H1 (cell line): ENCODE results near the gene TTC33. TPM values are rescaled to one million over a fixed set of nuclear protein-coding genes. Genes with fewer than 3 reads are reported as not detected.

Source experiments
- CTCF ChIA-PET: fragments of 300-600 bp; sonication (Branson Sonifier 250); formaldehyde crosslinking; loops from one replicate; lab custom pipeline; 2021; ENCODE audit not compliant: partially characterized antibody; lab: Charles Lee
- POLR2A ChIA-PET: fragments of 300-600 bp; sonication (Branson Sonifier 250); formaldehyde crosslinking; loops from one replicate; lab custom pipeline; 2021; ENCODE audit warnings: inconsistent platforms; ENCODE audit not compliant: partially characterized antibody; lab: Charles Lee
- DNase-seq, 2 experiments: peaks; one replicate each; pipeline versions ENCODE4 v3.0.0 to v3.0.0-alpha.2; 2010 to 2022; ENCODE audit warnings: low spot score in 2 of 2, low read depth in 1 of 2, mixed read lengths in 1 of 2
- FAIRE-seq: peaks from 2 replicates; lab custom pipeline; 2011; peaks lifted over from hg19 to GRCh38; lab: Jason Lieb, UNC
- H2AFZ ChIP-seq: 2 replicates; pipeline ENCODE4 v1.8.1; 2012; ENCODE audit warnings: low read length, inconsistent platforms
- H2AK5ac ChIP-seq: 2 replicates; pipeline ENCODE4 v1.6.1; 2013; ENCODE audit warnings: low read depth, low read length
- H2BK120ac ChIP-seq: replicated peaks from 2 replicates; pipeline ENCODE3; 2013; ENCODE audit warnings: low read depth, low read length, inconsistent platforms
- H2BK12ac ChIP-seq: 2 replicates; pipeline ENCODE4 v1.6.1; 2013; ENCODE audit warnings: low read depth, low read length
- H2BK15ac ChIP-seq: 2 replicates; pipeline ENCODE4 v1.6.1; 2013; ENCODE audit warnings: low read length
- H2BK20ac ChIP-seq: 2 replicates; pipeline ENCODE4 v1.6.1; 2013; ENCODE audit warnings: low read length
- H2BK5ac ChIP-seq: 2 replicates; pipeline ENCODE4 v1.6.1; 2013; ENCODE audit warnings: low read depth, low read length
- H3K14ac ChIP-seq: 2 replicates; pipeline ENCODE4 v1.6.1; 2013; ENCODE audit warnings: inconsistent platforms; ENCODE audit not compliant: insufficient read length
- H3K18ac ChIP-seq: 2 replicates; pipeline ENCODE4 v1.6.1; 2013; ENCODE audit warnings: low read length; ENCODE audit errors: extremely low read depth
- H3K23ac ChIP-seq: 2 replicates; pipeline ENCODE4 v1.6.1; 2013; ENCODE audit warnings: inconsistent platforms; ENCODE audit not compliant: insufficient read length
- H3K23me2 ChIP-seq: 2 replicates; pipeline ENCODE4 v1.6.1; 2013; ENCODE audit warnings: low read depth, low read length
- H3K27ac ChIP-seq: 2 replicates; pipeline ENCODE4 v1.6.1; 2011; ENCODE audit warnings: low read depth, low read length, inconsistent platforms
- H3K27me3 ChIP-seq, 4 experiments: replicated peaks in 1 of 4; 1 replicate in 1 of 4; 2 replicates in 3 of 4; pipeline versions ENCODE4 v1.6.1 to v1.8.1; 2011 to 2013; ENCODE audit warnings: low read length in 3 of 4, mild to moderate bottlenecking in 3 of 4, inconsistent platforms in 2 of 4, mixed read lengths in 2 of 4, moderate library complexity in 1 of 4; ENCODE audit not compliant: control insufficient read depth in 3 of 4, insufficient read depth in 3 of 4; ENCODE audit errors: extremely low read depth in 1 of 4
- H3K36me3 ChIP-seq, 4 experiments: 2 replicates each; pipeline versions ENCODE4 v1.6.1 to v1.8.1; 2011 to 2013; ENCODE audit warnings: mild to moderate bottlenecking in 4 of 4, low read length in 3 of 4, moderate library complexity in 2 of 4, control low read depth in 1 of 4, inconsistent platforms in 1 of 4; ENCODE audit not compliant: insufficient read depth in 4 of 4, control insufficient read depth in 2 of 4
- H3K4ac ChIP-seq: replicated peaks from 2 replicates; pipeline ENCODE3; 2013; ENCODE audit warnings: low read length, low read depth, mixed read lengths, inconsistent platforms; ENCODE audit not compliant: insufficient read length
- H3K4me1 ChIP-seq, 4 experiments: replicated peaks in 1 of 4; 1 replicate in 1 of 4; 2 replicates in 3 of 4; pipeline versions ENCODE4 v1.6.1 to v1.8.1; 2011 to 2013; ENCODE audit warnings: low read length in 3 of 4, inconsistent platforms in 2 of 4, mixed read lengths in 1 of 4; ENCODE audit not compliant: insufficient read depth in 4 of 4, control insufficient read depth in 3 of 4
- H3K4me2 ChIP-seq, 2 experiments: 2 replicates each; pipeline versions ENCODE4 v1.6.1 to v1.8.1; 2011 to 2013; ENCODE audit warnings: low read depth in 2 of 2, low read length in 2 of 2, control low read depth in 1 of 2, inconsistent platforms in 1 of 2, mild to moderate bottlenecking in 1 of 2; ENCODE audit not compliant: insufficient read depth in 1 of 2
- H3K4me3 ChIP-seq, 4 experiments: fragments of 200-600, 300-600 bp in 1 of 4; sonication (generic), shearing (Covaris generic), sonication (Bioruptor Twin) in 1 of 4; 2 replicates each; pipeline versions ENCODE4 v1.5.1 to v1.8.1; 2011 to 2016; ENCODE audit warnings: low read length in 4 of 4, low read depth in 3 of 4, control low read depth in 2 of 4, inconsistent platforms in 2 of 4, mild to moderate bottlenecking in 2 of 4, mixed read lengths in 1 of 4, moderate library complexity in 1 of 4; ENCODE audit not compliant: insufficient read depth in 2 of 4; ENCODE audit errors: extremely low read depth in 1 of 4
- H3K56ac ChIP-seq: replicated peaks from 2 replicates; pipeline ENCODE3; 2013; ENCODE audit warnings: low read depth, mild to moderate bottlenecking, mixed read lengths, low read length, inconsistent platforms; ENCODE audit not compliant: insufficient read length
- H3K79me1 ChIP-seq: 2 replicates; pipeline ENCODE4 v1.6.1; 2013; ENCODE audit warnings: low read depth, low read length, control low read depth
- H3K79me2 ChIP-seq, 2 experiments: 2 replicates each; pipeline versions ENCODE4 v1.6.1 to v1.8.1; 2012 to 2013; ENCODE audit warnings: low read length in 2 of 2, mild to moderate bottlenecking in 2 of 2, inconsistent platforms in 1 of 2; ENCODE audit not compliant: insufficient read depth in 2 of 2, control insufficient read depth in 1 of 2
- H3K9ac ChIP-seq, 4 experiments: replicated peaks in 1 of 4; 1 replicate in 1 of 4; 2 replicates in 3 of 4; pipeline versions ENCODE4 v1.6.1 to v1.8.1; 2011 to 2013; ENCODE audit warnings: low read depth in 3 of 4, low read length in 3 of 4, control low read depth in 2 of 4, mild to moderate bottlenecking in 2 of 4, moderate library complexity in 2 of 4, inconsistent platforms in 1 of 4; ENCODE audit errors: extremely low read depth in 1 of 4
- H3K9me3 ChIP-seq, 2 experiments: 2 replicates each; pipeline versions ENCODE4 v1.6.1 to v1.8.1; 2012 to 2013; ENCODE audit warnings: mild to moderate bottlenecking in 2 of 2, moderate library complexity in 2 of 2, control low read depth in 1 of 2, inconsistent platforms in 1 of 2, low read depth in 1 of 2, low read length in 1 of 2, mixed read lengths in 1 of 2; ENCODE audit not compliant: insufficient read depth in 2 of 2
- H4K20me1 ChIP-seq, 2 experiments: replicated peaks in 1 of 2; 2 replicates each; pipeline versions ENCODE3 to v1.8.1; 2011 to 2013; ENCODE audit warnings: inconsistent platforms in 2 of 2, low read length in 2 of 2, mild to moderate bottlenecking in 1 of 2; ENCODE audit not compliant: insufficient read depth in 2 of 2, control insufficient read depth in 1 of 2
- H4K5ac ChIP-seq: 2 replicates; pipeline ENCODE4 v1.6.1; 2013; ENCODE audit warnings: low read length, low read depth, mixed read lengths, inconsistent platforms; ENCODE audit not compliant: insufficient read length
- H4K8ac ChIP-seq: 2 replicates; pipeline ENCODE4 v1.8.0; 2013; ENCODE audit warnings: mild to moderate bottlenecking, moderate library complexity, low read length, inconsistent platforms; ENCODE audit not compliant: insufficient read depth; ENCODE audit errors: extremely low read depth
- H4K91ac ChIP-seq: replicated peaks from 2 replicates; pipeline ENCODE3; 2013; ENCODE audit warnings: low read length, mixed read lengths, inconsistent platforms; ENCODE audit not compliant: insufficient read length
- CBX5 ChIP-seq: fragments of 300-800, 300-1000 bp; sonication (generic); IDR thresholded peaks from 2 replicates; pipeline ENCODE4 v1.7.1; 2016; ENCODE audit warnings: antibody characterized with exemption, low read length, low read depth
- KDM4A ChIP-seq: IDR thresholded peaks from one replicate; pipeline ENCODE4 v1.7.1; 2012; ENCODE audit warnings: low read depth, mild to moderate bottlenecking, moderate library complexity, low read length, inconsistent platforms; ENCODE audit not compliant: severe bottlenecking
- TAF1 ChIP-seq: IDR thresholded peaks from 2 replicates; pipeline ENCODE4 v1.6.1; 2011; ENCODE audit warnings: mild to moderate bottlenecking, low read depth, low read length
- TCF12 ChIP-seq: IDR thresholded peaks from 2 replicates; pipeline ENCODE4 v1.6.1; 2011; ENCODE audit warnings: low read depth, mild to moderate bottlenecking, low read length
- WGBS, 2 experiments: shearing (Covaris generic) in 1 of 2; methylation state at CpG; one replicate each; pipeline versions ENCODE4 v1.1.6 to v1.1.7; 2013 to 2015; ENCODE audit warnings: low lambda C conversion rate in 2 of 2, mixed read lengths in 2 of 2, inconsistent platforms in 1 of 2, low coverage in 1 of 2, missing lambda C conversion rate in 1 of 2; ENCODE audit not compliant: insufficient replicate concordance in 2 of 2, insufficient coverage in 1 of 2, insufficient read length in 1 of 2; ENCODE audit errors: extremely low coverage in 1 of 2, missing lambda C conversion rate in 1 of 2; 5-methylcytosine and 5-hydroxymethylcytosine counted together
- polyA plus RNA-seq, 7 experiments: library from polyadenylated mRNA; depleted of rRNA in 3 of 7; stranded (reverse) in 5 of 7; unstranded in 2 of 7; fragments of >200 nt in 5 of 7; fragments of 200-250 nt in 2 of 7; gene quantifications; 1 replicate in 5 of 7; 2 replicates in 1 of 7; 4 replicates in 1 of 7; pipeline versions ENCODE4 v1.2.1 to v1.2.3, GENCODE V29; 2011 to 2013; ENCODE audit warnings: missing spikeins in 2 of 7, mixed read lengths in 2 of 7
- total RNA-seq: library from RNA; stranded (reverse); fragmentation: NEBNext Ultra II Directional; extraction: Animal tissue kit (Norgen Biotek cat#: 25700); gene quantifications from 2 replicates; pipeline ENCODE4 v1.2.1, GENCODE V29; 2021
- TF ChIP-seq, protein P1 (sequence below): IDR thresholded peaks from 2 replicates; pipeline ENCODE4 v1.6.1; 2012; ENCODE audit warnings: inconsistent platforms

TTC33 gene
- total and polyA plus RNA-seq, 2 of the 8 experiments (the other 6 are each of a cell fraction or from before 2014, with no cell fraction given) = 1.2 to 12.6 TPM

DNA sequence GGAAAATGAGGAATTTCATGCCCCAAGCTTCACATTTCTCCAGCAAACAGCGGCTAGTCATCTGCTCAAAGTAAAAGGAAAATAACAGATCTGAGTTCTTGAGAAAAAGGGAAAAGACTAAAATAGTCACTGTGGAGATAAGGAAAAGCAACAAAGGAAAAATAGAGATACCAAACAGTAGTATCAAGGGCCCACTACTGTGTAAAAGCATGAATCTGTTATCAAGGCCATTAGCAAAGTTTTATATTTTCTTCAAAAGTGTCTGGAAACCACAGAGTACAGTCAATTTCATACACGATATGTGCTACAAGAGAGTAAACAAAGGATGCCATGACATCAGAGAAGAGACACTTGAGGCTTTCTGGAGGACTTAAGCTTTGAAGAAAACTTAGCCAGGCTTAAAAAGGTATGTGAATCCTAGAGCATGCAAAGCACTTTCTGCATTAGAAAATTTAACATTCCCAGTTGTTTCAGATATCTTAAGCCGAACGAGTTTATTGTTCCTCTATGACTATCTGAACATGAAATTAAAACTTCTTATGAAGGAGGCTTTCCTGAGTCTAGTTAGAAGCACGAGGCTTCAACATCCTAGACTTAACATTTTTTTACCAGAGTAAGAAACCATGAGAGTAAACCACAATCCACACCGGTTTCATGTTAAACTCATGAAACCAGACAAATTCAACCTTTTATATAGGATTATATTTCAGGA lies 1.2 kb downstream of the TTC33 start:
- no peak overlapping the region for H3K23ac ChIP-seq
- TF ChIP-seq TAF1 (no peak), CBX5 (no peak), KDM4A (no peak), TCF12 (no peak)
- TF ChIP-seq, protein P1, sequence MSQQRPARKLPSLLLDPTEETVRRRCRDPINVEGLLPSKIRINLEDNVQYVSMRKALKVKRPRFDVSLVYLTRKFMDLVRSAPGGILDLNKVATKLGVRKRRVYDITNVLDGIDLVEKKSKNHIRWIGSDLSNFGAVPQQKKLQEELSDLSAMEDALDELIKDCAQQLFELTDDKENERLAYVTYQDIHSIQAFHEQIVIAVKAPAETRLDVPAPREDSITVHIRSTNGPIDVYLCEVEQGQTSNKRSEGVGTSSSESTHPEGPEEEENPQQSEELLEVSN = no peak
- H2AFZ ChIP-seq = 0 out of 2 replicates have a peak overlapping the region, but pooled peaks have one; percentile 26
- no peaks in the 10 kb centered on the region; a peak in 1 of 8 replicates for H3K36me3 ChIP-seq
- no peak overlapping the region for H3K4ac ChIP-seq
- H2BK15ac ChIP-seq = no peak overlapping the region
- H2AK5ac ChIP-seq = no peak overlapping the region
- no peak overlapping the region for H2BK120ac ChIP-seq
- ChIA-PET POLR2A (interaction anchor here (0.7 to 1.2 kb wide), 3 partner anchors 71 to 81 kb away, joined by 3 read pairs; partner anchors contain the start of gene RPL37), CTCF (interaction anchor here (1.0 kb wide), 1 partner anchor 19 kb away, joined by 4 read pairs; no protein-coding TSS in a partner anchor)
- no peak overlapping the region for H3K27ac ChIP-seq
- H4K91ac ChIP-seq = no peak overlapping the region
- no peak overlapping the region for H3K18ac ChIP-seq
- H3K27me3 ChIP-seq = peaks cover 0 to 3% (median 0%) of the 10 kb centered on the region in 4 experiments; a peak in 1 of 7 replicates
- 42% methylated on average over 6 of the region's 6 CpGs; no CpG with 5 or more reads in 1 of the 2 experiments for WGBS, 2 experiments
- H3K56ac ChIP-seq = no peak overlapping the region
- H3K9me3 ChIP-seq = no peaks in the 10 kb centered on the region
- H3K4me1 ChIP-seq = no peaks in the 10 kb centered on the region
- FAIRE-seq = no peak
- peak overlapping the region; percentile 65 to 73; a peak in 3 of 4 replicates for H3K4me2 ChIP-seq
- H2BK5ac ChIP-seq = no peak overlapping the region
- peaks cover 0 to 16% of the 10 kb centered on the region in 2 experiments; a peak in 2 of 4 replicates for H3K79me2 ChIP-seq
- no peaks in the 10 kb centered on the region; the same call in 1 of the 2 replicates for H3K79me1 ChIP-seq
- no peak overlapping the region for H4K8ac ChIP-seq
- no peaks in the 10 kb centered on the region; the same call in 1 of the 2 replicates for H3K23me2 ChIP-seq
- H2BK20ac ChIP-seq = no peak overlapping the region
- H2BK12ac ChIP-seq = no peak overlapping the region
- H3K14ac ChIP-seq = no peak overlapping the region
- no peak for DNase-seq
- H3K4me3 ChIP-seq = peak overlapping the region; percentile 74 to 96 (median 88); a peak in 5 of 8 replicates
- peak overlapping the region in 2 of 4 experiments; percentile 13 to 27; a peak in 2 of 7 replicates for H3K9ac ChIP-seq
- H4K20me1 ChIP-seq = no peaks in the 10 kb centered on the region
- H4K5ac ChIP-seq = no peak overlapping the region
